Posterior vena cava (tissue), 2 donors: ENCODE measurements around the gene ZNF91. TPM values are rescaled to one million over a fixed set of nuclear protein-coding genes. Genes with fewer than 3 reads are reported as not detected.
"Not testable (repeated sequence)": the region's sequence is repeated elsewhere in the genome, so short reads cannot be mapped to it uniquely, and the experiment has no call there.

Experiments
- DNase-seq: peaks from one replicate; pipeline ENCODE4 v3.0.0-alpha.2; 2020; ENCODE audit warnings: low spot score
- intact Hi-C, 2 donors: fragments of 100-400 bp; cut with DNase I; formaldehyde crosslinking; loops; one replicate each; pipeline versions ENCODE4 v1.14.1 to v1.14.2; 2022 to 2023
- long read RNA-seq, 2 donors: library from polyadenylated mRNA; unstranded; transcript quantifications; one replicate each; pipeline ENCODE4 v2.0.0, GENCODE V29; 2020 to 2021
- total RNA-seq, 2 donors: library from RNA; stranded (reverse); fragmentation: NEBNext Ultra II Directional; extraction: Animal tissue kit (Norgen Biotek cat#: 25700); gene quantifications; one replicate each; pipeline ENCODE4 v1.2.1, GENCODE V29; 2021
- donor health status: DM: yes; HTN: yes; CAD: no.
- donor health status: DM: yes; HTN: yes; CAD: no.

The ZNF91 gene
- 10 to 100 TPM; 43.0 to 48.0 TPM for total RNA-seq
- long read RNA-seq, donor 1, full-length matches to known transcripts: 5 of 9 reads
- long read RNA-seq, donor 1, partial matches to known transcripts: 0 of 9 reads
- long read RNA-seq, donor 1, other reads (novel, unspliced or antisense): 4 of 9 reads
- long read RNA-seq, donor 2, partial matches to known transcripts: 0 of 5 reads
- long read RNA-seq, donor 2, other reads (novel, unspliced or antisense): 5 of 5 reads

- peak; percentile 98 for DNase-seq
- intact Hi-C loops: no loop called here
These were observed at the start of gene ZNF91 for GRCh38 chr19:23395041-23395721. TSS of gene ZNF91 (minus strand) at chr19:23395471. CDS start at chr19:23395354, 117 bp downstream.

- intact Hi-C loops: no loop called here
- no peak for DNase-seq
These were observed 45.5 kb upstream of the ZNF91 start for GRCh38 chr19:23440791-23441190.

- no peak for DNase-seq
- intact Hi-C loops: no loop called here
These were observed 44.9 kb upstream of the ZNF91 start for GRCh38 chr19:23440207-23440606.

GRCh38 chr19:23439623-23440022, 44.4 kb upstream of the ZNF91 start:
- no peak for DNase-seq
- intact Hi-C loops: no loop called here

GRCh38 chr19:23437901-23438300, 42.6 kb upstream of the ZNF91 start:
- intact Hi-C loops: no loop called here
- DNase-seq: no peak

- intact Hi-C loops: no loop called here
- DNase-seq: no peak
These were observed 41.7 kb upstream of the ZNF91 start for GRCh38 chr19:23436944-23437343.

- intact Hi-C loops: no loop called here
- DNase-seq: no peak
These were observed 41.0 kb upstream of the ZNF91 start for GRCh38 chr19:23436318-23436717.

GRCh38 chr19:23420824-23421223, 25.6 kb upstream of the ZNF91 start:
- intact Hi-C loops: no loop called here

GRCh38 chr19:23419261-23419660, 24.0 kb upstream of the ZNF91 start:
- intact Hi-C loops, DNase-seq: not testable (repeated sequence)

More at GRCh38 chr19:23420824-23421223, 25.6 kb upstream of the ZNF91 start:
- no peak for DNase-seq

GRCh38 chr19:23415561-23416191, 20.4 kb upstream of the ZNF91 start:
- intact Hi-C loops: no loop called here
- no peak for DNase-seq

GRCh38 chr19:23415034-23415433, 19.8 kb upstream of the ZNF91 start:
- intact Hi-C loops: no loop called here
- DNase-seq: no peak

- no peak for DNase-seq
These were observed 14.9 kb upstream of the ZNF91 start for GRCh38 chr19:23410155-23410554.

GRCh38 chr19:23409392-23410048, 14.2 kb upstream of the ZNF91 start:
- DNase-seq: no peak
- intact Hi-C loops: no loop called here

More at GRCh38 chr19:23410155-23410554, 14.9 kb upstream of the ZNF91 start:
- intact Hi-C loops: no loop called here

- intact Hi-C loops: no loop called here
- no peak for DNase-seq
These were observed 12.4 kb upstream of the ZNF91 start for GRCh38 chr19:23407616-23408133.

GRCh38 chr19:23406721-23407120, 11.4 kb upstream of the ZNF91 start:
- intact Hi-C loops: no loop called here
- no peak for DNase-seq

- DNase-seq: no peak
- intact Hi-C loops: no loop called here
These were observed 10.8 kb upstream of the ZNF91 start for GRCh38 chr19:23406091-23406490.

- DNase-seq: no peak
- intact Hi-C loops: no loop called here
These were observed 9.4 kb upstream of the ZNF91 start for GRCh38 chr19:23404676-23405075.

- intact Hi-C loops: no loop called here
- no peak for DNase-seq
These were observed 8.5 kb upstream of the ZNF91 start for GRCh38 chr19:23403581-23404324.

- no peak for DNase-seq
- intact Hi-C loops: no loop called here
These were observed 7.8 kb upstream of the ZNF91 start for GRCh38 chr19:23403052-23403451.
